Measurements from ENCODE around the gene FAR2.
"Not testable (repeated sequence)": the region's sequence is repeated elsewhere in the genome, so short reads cannot be mapped to it uniquely, and the experiment has no call there.

The FAR2 gene

GRCh38 chr12:29234552-29234951, 85.5 kb downstream of the FAR2 start:
- no peak for DNase-seq (ENCODE audit: low read depth in 2 of 2)

- no peak for DNase-seq (ENCODE audit: low read depth in 2 of 2)
These were observed 86.0 kb downstream of the FAR2 start for GRCh38 chr12:29234965-29235626.

GRCh38 chr12:29238822-29239291, 89.8 kb downstream of the FAR2 start:
- DNase-seq (ENCODE audit: low read depth in 2 of 2): no peak

DNA sequence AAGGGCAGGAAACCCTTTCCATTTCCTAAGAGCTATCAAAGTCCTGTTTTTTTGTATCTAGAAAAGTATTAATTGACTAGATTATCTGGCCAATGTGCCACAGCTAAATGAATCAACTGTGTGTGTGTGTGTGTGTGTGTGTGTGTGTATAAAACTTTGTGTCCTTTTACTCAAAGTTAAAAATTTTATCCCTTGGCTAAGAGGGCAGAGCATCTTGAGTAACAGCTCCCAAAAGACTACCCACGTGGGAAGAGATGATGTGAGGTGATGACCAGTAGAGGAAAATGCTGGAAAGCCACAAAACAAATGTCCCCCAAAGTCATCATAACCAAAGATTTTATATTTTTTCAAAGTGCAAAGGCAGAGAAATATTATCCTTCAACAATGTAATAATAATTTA, 90.3 kb downstream of the FAR2 start:
- no peak for DNase-seq (ENCODE audit: low read depth in 2 of 2)

DNA sequence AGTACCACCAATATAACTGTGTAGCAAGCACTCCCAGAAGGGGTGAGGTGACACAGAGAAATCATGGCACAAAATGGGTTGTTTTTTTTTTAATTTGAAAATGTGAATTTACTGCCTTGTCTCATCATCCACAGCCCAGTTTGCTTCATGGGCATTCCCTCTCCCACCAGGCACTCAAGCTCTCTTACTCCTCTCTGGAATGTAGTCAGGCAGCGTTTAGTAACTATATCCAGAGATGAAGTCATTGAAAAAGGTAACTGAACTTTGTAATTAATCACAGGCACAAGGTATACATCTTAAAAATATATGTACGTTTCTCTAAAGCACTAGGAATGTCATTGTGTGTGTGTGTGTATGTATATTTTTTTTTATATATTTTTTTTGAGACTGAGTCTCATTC, 91.4 kb downstream of the FAR2 start:
- DNase-seq (ENCODE audit: low read depth in 2 of 2): no peak

- no peak for DNase-seq (ENCODE audit: low read depth in 2 of 2)
These were observed 92.9 kb downstream of the FAR2 start for GRCh38 chr12:29241821-29242591.

DNA sequence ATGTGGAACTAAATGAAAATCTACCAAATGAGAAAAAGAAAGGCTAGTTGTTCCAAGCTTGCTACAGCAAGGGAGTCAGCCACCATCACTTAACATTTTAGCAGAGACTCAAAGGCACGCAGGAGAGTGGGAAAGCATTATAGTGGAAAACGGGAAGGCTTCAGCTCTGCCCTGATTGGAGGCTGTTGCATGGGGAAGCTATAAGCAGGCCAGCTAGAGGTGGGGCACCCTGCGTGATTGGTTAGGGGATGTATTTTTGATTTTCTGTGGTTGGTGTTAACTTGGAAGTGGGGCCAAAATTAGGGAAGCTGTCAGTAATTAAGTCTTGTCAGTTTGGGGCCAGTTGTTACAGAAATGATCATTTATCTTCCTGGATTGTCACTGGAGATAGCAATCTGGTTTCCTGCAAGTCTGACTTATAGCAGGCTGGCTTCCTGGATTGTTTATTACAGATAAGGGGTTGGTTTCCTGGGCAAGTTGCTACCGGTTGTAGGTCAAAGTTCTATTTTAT, 93.9 kb downstream of the FAR2 start:
- DNase-seq (ENCODE audit: low read depth in 2 of 2): no peak

DNA sequence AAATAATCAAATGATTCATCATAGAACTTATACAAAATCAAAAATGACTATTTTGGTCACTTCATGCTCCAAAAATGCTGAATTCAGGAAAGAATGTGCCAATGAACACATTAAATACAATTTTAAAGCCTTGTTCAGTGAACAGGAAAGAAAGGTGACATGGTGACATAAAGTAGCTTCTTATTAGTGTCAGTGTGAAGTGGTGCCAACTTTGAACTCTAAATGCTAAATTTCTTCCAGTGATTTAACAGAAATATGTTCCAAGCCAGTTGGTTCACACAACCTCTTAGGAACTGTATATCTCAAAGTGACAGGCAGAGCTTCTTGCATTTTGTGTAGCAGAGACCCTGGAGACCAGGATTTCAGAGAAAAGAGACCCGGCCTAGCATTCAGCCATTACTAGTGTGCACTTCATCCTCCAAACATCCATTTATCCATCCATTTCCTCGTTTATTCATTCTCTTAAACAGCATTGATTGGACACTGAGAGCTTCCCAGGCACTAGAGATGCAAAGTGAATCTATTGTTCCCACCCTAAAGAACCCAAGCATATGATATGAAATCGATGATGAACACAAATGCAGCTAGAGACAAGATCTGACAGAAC, 95.2 kb downstream of the FAR2 start:
- DNase-seq (ENCODE audit: low read depth in 2 of 2): no peak

DNA sequence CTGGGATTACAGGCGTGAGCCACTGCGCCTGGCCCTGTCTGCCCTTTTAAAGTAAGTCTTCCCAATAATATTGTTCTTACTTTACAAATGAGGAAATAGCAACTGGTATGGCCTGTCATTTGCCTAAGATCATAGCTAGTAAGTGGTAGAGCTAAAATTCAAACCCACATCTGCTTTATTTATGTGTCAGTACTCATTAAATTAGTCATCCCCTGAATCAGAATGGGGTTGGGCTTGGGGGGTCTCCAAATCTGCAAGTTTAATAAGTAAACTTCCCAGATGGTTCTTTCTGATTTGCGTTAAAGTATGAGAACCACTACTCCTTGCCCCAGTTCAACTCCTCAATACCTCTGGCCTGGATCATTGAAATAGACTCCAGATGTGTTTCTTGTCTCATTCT, 96.2 kb downstream of the FAR2 start:
- no peak for DNase-seq (ENCODE audit: low read depth in 2 of 2)

- no peak for DNase-seq (ENCODE audit: low read depth in 2 of 2)
These were observed 100.9 kb downstream of the FAR2 start for GRCh38 chr12:29249930-29250329.

DNA sequence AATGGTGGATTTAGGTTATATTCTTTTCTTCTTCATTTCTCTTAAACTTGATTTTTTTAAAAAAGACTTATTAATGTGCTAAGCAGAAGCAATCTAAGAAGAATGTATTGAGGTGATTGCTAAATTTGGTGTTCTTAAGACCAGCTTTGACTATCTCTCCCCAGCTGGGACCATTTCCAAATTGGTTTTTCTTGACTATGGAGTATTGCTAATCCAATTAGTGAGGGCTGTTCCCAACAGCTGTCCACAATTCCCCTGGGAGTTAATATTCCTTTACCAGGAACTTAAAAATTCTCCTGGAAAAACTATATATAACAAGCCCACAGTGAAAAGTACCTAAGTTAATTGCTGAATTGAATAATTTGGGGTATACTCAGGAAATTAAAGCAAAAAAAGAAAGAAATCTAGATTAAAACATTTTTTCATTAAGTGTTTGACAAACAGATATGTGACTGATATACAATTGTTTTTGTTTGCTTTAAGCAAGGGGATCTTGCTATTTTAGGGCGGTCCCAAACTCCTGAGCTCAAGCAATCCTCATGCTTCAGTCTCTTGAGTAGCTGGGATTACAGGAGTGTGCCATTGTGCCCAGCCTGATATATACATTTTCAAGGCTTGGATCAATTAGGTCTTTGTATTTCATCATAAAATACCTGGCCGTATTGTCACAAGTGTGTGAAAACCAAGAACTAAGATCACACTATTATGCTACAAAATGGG, 105.0 kb downstream of the FAR2 start:
- no peak for DNase-seq (ENCODE audit: low read depth in 2 of 2)

GRCh38 chr12:29255042-29255441, 106.0 kb downstream of the FAR2 start:
- DNase-seq (ENCODE audit: low read depth in 2 of 2): no peak

DNA sequence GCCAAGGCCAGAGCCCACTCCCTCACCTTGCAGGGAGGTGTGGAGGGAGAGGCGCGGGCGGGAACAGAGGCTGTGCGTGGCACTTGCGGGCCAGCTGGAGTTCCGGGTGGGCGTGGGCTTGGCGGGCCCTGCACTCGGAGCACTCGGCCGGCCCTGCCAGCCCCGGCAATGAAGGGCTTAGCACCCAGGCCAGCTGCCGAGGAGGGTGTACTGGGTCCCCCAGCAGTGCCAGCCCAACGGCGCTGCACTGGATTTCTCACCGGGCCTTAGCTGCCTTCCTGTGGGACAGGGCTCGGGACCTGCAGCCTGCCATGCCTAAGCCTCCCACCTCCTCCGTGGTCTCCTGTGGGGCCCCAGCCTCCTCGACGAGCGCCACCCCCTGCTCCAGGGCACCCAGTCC, 107.5 kb downstream of the FAR2 start:
- no peak for DNase-seq (ENCODE audit: low read depth in 2 of 2)

DNA sequence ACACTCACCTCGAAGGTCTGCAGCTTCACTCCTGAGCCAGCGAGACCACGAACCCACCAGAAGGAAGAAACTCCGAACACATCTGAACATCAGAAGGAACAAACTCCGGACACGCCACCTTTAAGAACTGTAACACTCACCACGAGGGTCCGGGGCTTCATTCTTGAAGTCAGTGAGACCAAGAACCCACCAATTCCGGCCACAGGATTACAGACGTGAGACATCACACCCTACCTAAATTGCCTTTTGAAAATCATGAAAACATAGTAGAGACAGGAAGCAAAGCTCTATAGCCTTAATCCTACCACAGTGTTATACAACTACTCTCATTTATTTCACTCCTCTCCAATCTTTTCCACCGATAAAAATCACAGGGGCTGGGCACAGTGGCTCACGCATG, 108.6 kb downstream of the FAR2 start:
- not testable (repeated sequence) for DNase-seq (ENCODE audit: low read depth in 2 of 2)

GRCh38 chr12:29264424-29264823, 115.3 kb downstream of the FAR2 start:
- no peak for DNase-seq (ENCODE audit: low read depth in 2 of 2)

- DNase-seq (ENCODE audit: low read depth in 2 of 2): no peak
These were observed 120.8 kb downstream of the FAR2 start for GRCh38 chr12:29269706-29270408.

DNA sequence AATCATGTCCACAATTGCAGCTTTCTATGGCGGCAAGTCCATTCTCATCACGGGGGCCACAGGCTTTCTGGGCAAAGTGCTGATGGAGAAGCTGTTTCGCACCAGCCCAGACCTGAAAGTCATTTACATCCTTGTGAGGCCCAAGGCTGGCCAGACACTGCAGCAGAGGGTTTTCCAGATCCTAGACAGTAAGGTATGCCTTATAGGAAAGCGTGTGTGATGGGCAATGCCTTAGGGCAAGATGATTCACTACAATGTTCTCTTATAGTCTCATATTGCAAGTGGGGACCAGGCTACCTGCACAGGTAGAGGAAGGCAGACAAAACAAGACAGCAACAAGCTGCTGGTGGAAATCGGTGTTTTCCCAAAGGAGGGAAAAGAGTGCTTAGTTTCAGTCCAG, 121.4 kb downstream of the FAR2 start:
- no peak for DNase-seq (ENCODE audit: low read depth in 2 of 2)

- DNase-seq (ENCODE audit: low read depth in 2 of 2): no peak
These were observed 124.2 kb downstream of the FAR2 start for GRCh38 chr12:29273178-29273843.

DNA sequence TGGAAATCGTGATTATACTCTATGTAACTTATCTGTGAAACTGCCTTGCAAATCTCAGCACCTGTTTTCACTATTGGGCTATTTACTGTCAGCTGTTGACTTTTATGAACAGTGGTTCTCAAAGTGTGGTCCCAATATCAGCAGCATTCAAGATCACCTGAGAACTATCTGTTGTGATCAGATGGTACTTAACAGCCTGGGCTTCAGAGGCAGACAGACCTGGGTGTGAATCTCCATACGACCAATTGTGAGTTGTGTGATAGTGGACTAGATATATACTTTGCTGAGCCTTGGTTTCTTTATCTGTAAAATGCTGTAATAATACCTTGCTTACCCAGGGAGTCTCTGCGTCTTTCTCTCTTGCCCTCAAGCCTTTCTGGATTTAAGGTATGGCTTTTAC, 126.8 kb downstream of the FAR2 start:
- no peak for DNase-seq (ENCODE audit: low read depth in 2 of 2)

- DNase-seq (ENCODE audit: low read depth in 2 of 2): no peak
These were observed 128.2 kb downstream of the FAR2 start for GRCh38 chr12:29277231-29277630.

Measured in stimulated activated CD4-positive, alpha-beta T cell treated with anti-CD3 and anti-CD28 coated beads, Interleukin-15, amount 100 ng/mL, for 48 hours (primary cell).